HepG2 (cell line): ENCODE data around the gene GBE1. TPM values are rescaled to one million over a fixed set of nuclear protein-coding genes. Genes with fewer than 3 reads are reported as not detected.

ENCODE experiments used
- ATAC-seq: fragments of 200-7000 bp; cut with Tn5 transposase; 3 replicates; pipeline ENCODE4 v1.9.1; 2020; ENCODE audit warnings: mild to moderate bottlenecking, moderate library complexity
- BruUV-seq: library from RNA; stranded (reverse); fragments of 400-500 nt; replicated peaks from 2 replicates; lab custom pipeline; 2021; lab: Mats Ljungman, UMichigan
- CTCF ChIA-PET: fragments of 300-600 bp; formaldehyde crosslinking; extraction: SDS; loops from one replicate; lab custom pipeline; 2021; ENCODE audit warnings: low total read pairs, inconsistent platforms, low intra/inter-chr PET ratio; lab: Yijun Ruan, JAX
- POLR2A ChIA-PET: fragments of 350-600 bp; sonication (Branson Sonifier 250); formaldehyde crosslinking; loops from one replicate; lab custom pipeline; 2020; ENCODE audit warnings: antibody characterized with exemption, inconsistent platforms; lab: Yijun Ruan, JAX
- DNase-seq: peaks from one replicate; pipeline ENCODE4 v3.0.0-alpha.2; 2015; ENCODE audit warnings: low spot score
- FAIRE-seq: peaks from 3 replicates; lab custom pipeline; 2011; peaks lifted over from hg19 to GRCh38; lab: Jason Lieb, UNC
- H2AFZ ChIP-seq: one replicate; pipeline ENCODE4 v1.6.1; 2011; ENCODE audit warnings: low read length, inconsistent platforms
- H3K27ac ChIP-seq: fragments of 300-600 bp; 3 replicates; pipeline ENCODE4 v1.8.0; 2011; ENCODE audit warnings: mixed run types, mild to moderate bottlenecking, mixed read lengths, low read length, inconsistent platforms; ENCODE audit not compliant: insufficient read depth; ENCODE audit errors: extremely low read length
- H3K27me3 ChIP-seq, 2 experiments: fragments of 200-600 bp in 1 of 2; 2 replicates in 1 of 2; 3 replicates in 1 of 2; pipeline versions ENCODE4 v1.6.0 to v1.8.0; 2011; ENCODE audit warnings: low read length in 2 of 2, mild to moderate bottlenecking in 2 of 2, moderate library complexity in 2 of 2, inconsistent platforms in 1 of 2; ENCODE audit not compliant: insufficient read depth in 2 of 2, control insufficient read depth in 1 of 2
- H3K36me3 ChIP-seq, 2 experiments: fragments of 200-600 bp in 1 of 2; replicated peaks in 1 of 2; 2 replicates in 1 of 2; 3 replicates in 1 of 2; pipeline versions ENCODE4 v1.5.1 to v1.8.0; 2011; ENCODE audit warnings: low read length in 2 of 2, inconsistent platforms in 1 of 2; ENCODE audit not compliant: insufficient read depth in 2 of 2, control insufficient read depth in 1 of 2
- H3K4me1 ChIP-seq: 2 replicates; pipeline ENCODE4 v1.5.1; 2012; ENCODE audit warnings: low read length, inconsistent platforms; ENCODE audit not compliant: insufficient read depth
- H3K4me2 ChIP-seq: 2 replicates; pipeline ENCODE4 v1.6.0; 2011; ENCODE audit warnings: low read depth, low read length, inconsistent platforms
- H3K4me3 ChIP-seq, 3 experiments: fragments of 200-600 bp in 1 of 3; sonication (generic), shearing (Covaris generic) in 1 of 3; replicated peaks in 1 of 3; 2 replicates each; pipeline ENCODE4 v1.5.1; 2011 to 2016; ENCODE audit warnings: low read length in 3 of 3, inconsistent platforms in 2 of 3, low read depth in 2 of 3, mild to moderate bottlenecking in 2 of 3, control low read depth in 1 of 3, mixed read lengths in 1 of 3; ENCODE audit not compliant: insufficient read depth in 1 of 3
- H3K79me2 ChIP-seq: one replicate; pipeline ENCODE4 v1.6.1; 2011; ENCODE audit warnings: low read length, inconsistent platforms; ENCODE audit not compliant: insufficient read depth
- H3K9ac ChIP-seq: 2 replicates; pipeline ENCODE4 v1.6.0; 2011; ENCODE audit warnings: mild to moderate bottlenecking, low read depth, low read length, inconsistent platforms; ENCODE audit not compliant: insufficient read depth
- H3K9me3 ChIP-seq: 2 replicates; pipeline ENCODE4 v1.5.1; 2012; ENCODE audit warnings: mild to moderate bottlenecking, low read length
- H4K20me1 ChIP-seq: 2 replicates; pipeline ENCODE4 v1.6.0; 2011; ENCODE audit warnings: inconsistent platforms, mild to moderate bottlenecking, low read length, moderate library complexity; ENCODE audit not compliant: insufficient read depth
- AKAP8 ChIP-seq: sonication (generic); formaldehyde crosslinking; IDR thresholded peaks from 2 replicates; pipeline ENCODE4 v1.5.1; 2020; ENCODE audit warnings: mild to moderate bottlenecking, missing genetic modification reagents
- IRF2 ChIP-seq: IDR thresholded peaks from 2 replicates; pipeline ENCODE4 v1.6.1; 2018; ENCODE audit warnings: missing genetic modification reagents, missing compliant biosample characterization
- KLF9 ChIP-seq: IDR thresholded peaks from 2 replicates; pipeline ENCODE4 v1.6.1; 2016; ENCODE audit warnings: low read depth
- MTF2 ChIP-seq: sonication (generic); formaldehyde crosslinking; IDR thresholded peaks from 2 replicates; pipeline ENCODE4 v1.5.0; 2020; ENCODE audit warnings: missing genetic modification reagents, borderline replicate concordance
- MXI1 ChIP-seq: IDR thresholded peaks from 3 replicates; pipeline ENCODE4 v1.6.1; 2012; ENCODE audit warnings: low read depth, low read length, inconsistent platforms, borderline replicate concordance
- SETDB1 ChIP-seq: sonication (generic); formaldehyde crosslinking; IDR thresholded peaks from 2 replicates; pipeline ENCODE4 v1.5.1; 2020; ENCODE audit warnings: missing genetic modification reagents, mild to moderate bottlenecking, borderline replicate concordance
- SMYD3 ChIP-seq: sonication (generic); formaldehyde crosslinking; IDR thresholded peaks from 2 replicates; pipeline ENCODE4 v1.8.1; 2023; ENCODE audit warnings: mild to moderate bottlenecking, missing genetic modification reagents
- ZNF326 ChIP-seq: sonication (generic); formaldehyde crosslinking; IDR thresholded peaks from 2 replicates; pipeline ENCODE4 v1.4.0; 2020; ENCODE audit warnings: missing genetic modification reagents, borderline replicate concordance
- ZNF678 ChIP-seq: sonication (generic); formaldehyde crosslinking; IDR thresholded peaks from 2 replicates; pipeline ENCODE4 v1.4.0; 2020; ENCODE audit warnings: mild to moderate bottlenecking, missing genetic modification reagents
- ZNF709 ChIP-seq: sonication (generic); formaldehyde crosslinking; IDR thresholded peaks from 2 replicates; pipeline ENCODE4 v1.5.0; 2020; ENCODE audit warnings: mild to moderate bottlenecking, missing genetic modification reagents
- ZSCAN22 ChIP-seq: sonication (generic); formaldehyde crosslinking; IDR thresholded peaks from 2 replicates; pipeline ENCODE4 v1.4.0; 2020; ENCODE audit warnings: mild to moderate bottlenecking, missing genetic modification reagents
- ZSCAN9 ChIP-seq: IDR thresholded peaks from 2 replicates; pipeline ENCODE4 v1.6.1; 2016; ENCODE audit warnings: borderline replicate concordance
- in situ Hi-C: cut with HindIII; loops from 2 replicates; pipeline ENCODE4 v1.10.0; 2017; ENCODE audit warnings: low pct_unique_long_range_greater_than_20kb; ENCODE audit not compliant: extremely low pct_ligation_motif_present
- intact Hi-C: fragments of 100-400 bp; cut with micrococcal nuclease; formaldehyde crosslinking; loops from one replicate; pipeline ENCODE4 v1.10.0; 2022; ENCODE audit not compliant: unreplicated experiment
- polyA plus RNA-seq, 8 experiments: library from polyadenylated mRNA; depleted of rRNA in 3 of 8; stranded (reverse) in 7 of 8; unstranded in 1 of 8; fragments of >200 nt; fragmentation: Illumina TruSeq in 4 of 8; extraction: Trizol in 4 of 8; gene quantifications; 2 replicates each; pipeline versions ENCODE4 v1.2.1 to v1.2.3, GENCODE V29; 2011 to 2016; ENCODE audit warnings: low read depth in 4 of 8, missing spikeins in 1 of 8, mixed read lengths in 1 of 8; ENCODE audit not compliant: insufficient read depth in 1 of 8
- total RNA-seq, 5 experiments: library from RNA; depleted of rRNA; stranded (reverse); fragments of >200 nt; fragmentation: Illumina TruSeq; extraction: Trizol; gene quantifications; 2 replicates each; pipeline ENCODE4 v1.2.3, GENCODE V29; 2016; ENCODE audit warnings: low read depth in 1 of 5
- TF ChIP-seq, protein P1 (sequence below): sonication (generic); formaldehyde crosslinking; IDR thresholded peaks from 2 replicates; pipeline ENCODE4 v1.4.0; 2020; ENCODE audit warnings: low read depth, mild to moderate bottlenecking, missing genetic modification reagents
- TF ChIP-seq, protein P2 (sequence below): sonication (generic); formaldehyde crosslinking; IDR thresholded peaks from 2 replicates; pipeline ENCODE4 v1.4.0; 2020; ENCODE audit warnings: missing genetic modification reagents

GBE1 gene
- total and polyA plus RNA-seq, 2 of the 13 experiments (the other 11 are each of a cell fraction or from before 2014, with no cell fraction given), result 22.9 to 36.1 TPM

DNA sequence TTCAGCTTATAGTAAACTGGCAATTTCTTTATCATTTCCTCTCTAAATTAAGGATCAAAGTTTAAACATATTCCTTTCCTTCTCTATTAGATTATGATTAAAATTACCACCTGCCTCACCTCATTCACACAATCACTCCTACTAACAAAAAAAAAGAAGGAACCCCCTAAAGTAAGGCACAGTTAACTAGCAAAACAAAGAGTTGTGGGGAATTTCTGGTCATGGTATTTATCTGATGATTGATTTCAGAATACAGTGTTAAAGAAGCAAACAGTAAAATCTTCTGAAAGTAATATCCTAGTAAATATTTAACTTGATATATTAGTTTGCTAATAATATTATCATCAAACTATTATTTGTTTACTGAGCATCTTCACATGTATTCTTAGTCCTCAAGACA, 8.8 kb downstream of the GBE1 start:
- Histone ChIP-seq H3K36me3 (peaks cover 2 to 16% of the 10 kb centered on the region in 2 experiments; a peak in 3 of 5 replicates), H3K27ac (no peak overlapping the region), H3K4me1 (peaks cover 5% of the 10 kb centered on the region), H3K4me3 (no peak overlapping the region), H4K20me1 (0 out of 2 replicates have a peak, but pooled peaks cover 4% of the 10 kb centered on the region), H3K27me3 (no peaks in the 10 kb centered on the region), H3K4me2 (no peak overlapping the region), H3K9me3 (0 out of 2 replicates have a peak, but pooled peaks cover 6% of the 10 kb centered on the region), H3K79me2 (peaks cover 38% of the 10 kb centered on the region), H2AFZ (no peak overlapping the region), H3K9ac (no peak overlapping the region)
- ATAC-seq, result no peak
- TF ChIP-seq ZSCAN9 (CRISPR knock-in tag) (no peak), AKAP8 (no peak), KLF9 (CRISPR knock-in tag) (no peak), SETDB1 (no peak), ZNF326 (CRISPR knock-in tag) (no peak), SMYD3 (CRISPR knock-in tag) (no peak), ZNF709 (CRISPR knock-in tag) (no peak), ZNF678 (CRISPR knock-in tag) (no peak), MXI1 (no peak), ZSCAN22 (CRISPR knock-in tag) (no peak), MTF2 (no peak), IRF2 (CRISPR knock-in tag) (no peak)
- TF ChIP-seq, protein P1, sequence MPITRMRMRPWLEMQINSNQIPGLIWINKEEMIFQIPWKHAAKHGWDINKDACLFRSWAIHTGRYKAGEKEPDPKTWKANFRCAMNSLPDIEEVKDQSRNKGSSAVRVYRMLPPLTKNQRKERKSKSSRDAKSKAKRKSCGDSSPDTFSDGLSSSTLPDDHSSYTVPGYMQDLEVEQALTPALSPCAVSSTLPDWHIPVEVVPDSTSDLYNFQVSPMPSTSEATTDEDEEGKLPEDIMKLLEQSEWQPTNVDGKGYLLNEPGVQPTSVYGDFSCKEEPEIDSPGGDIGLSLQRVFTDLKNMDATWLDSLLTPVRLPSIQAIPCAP (CRISPR knock-in tag), result no peak
- TF ChIP-seq, protein P2, sequence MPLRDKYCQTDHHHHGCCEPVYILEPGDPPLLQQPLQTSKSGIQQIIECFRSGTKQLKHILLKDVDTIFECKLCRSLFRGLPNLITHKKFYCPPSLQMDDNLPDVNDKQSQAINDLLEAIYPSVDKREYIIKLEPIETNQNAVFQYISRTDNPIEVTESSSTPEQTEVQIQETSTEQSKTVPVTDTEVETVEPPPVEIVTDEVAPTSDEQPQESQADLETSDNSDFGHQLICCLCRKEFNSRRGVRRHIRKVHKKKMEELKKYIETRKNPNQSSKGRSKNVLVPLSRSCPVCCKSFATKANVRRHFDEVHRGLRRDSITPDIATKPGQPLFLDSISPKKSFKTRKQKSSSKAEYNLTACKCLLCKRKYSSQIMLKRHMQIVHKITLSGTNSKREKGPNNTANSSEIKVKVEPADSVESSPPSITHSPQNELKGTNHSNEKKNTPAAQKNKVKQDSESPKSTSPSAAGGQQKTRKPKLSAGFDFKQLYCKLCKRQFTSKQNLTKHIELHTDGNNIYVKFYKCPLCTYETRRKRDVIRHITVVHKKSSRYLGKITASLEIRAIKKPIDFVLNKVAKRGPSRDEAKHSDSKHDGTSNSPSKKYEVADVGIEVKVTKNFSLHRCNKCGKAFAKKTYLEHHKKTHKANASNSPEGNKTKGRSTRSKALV (CRISPR knock-in tag), result no peak
- BruUV-seq, result no TSS peak
- no peak for DNase-seq
- no peak for FAIRE-seq
- ChIA-PET CTCF (no interaction called here), POLR2A (interaction anchor here (1.9 kb wide), 1 partner anchor 9 kb away, joined by 6 read pairs; the partner anchor contains the start of gene GBE1)
- intact Hi-C loops (no loop called here), in situ Hi-C loops (no loop called here)
